Measurements from ENCODE around the gene KIFC3.

Gene KIFC3

DNA sequence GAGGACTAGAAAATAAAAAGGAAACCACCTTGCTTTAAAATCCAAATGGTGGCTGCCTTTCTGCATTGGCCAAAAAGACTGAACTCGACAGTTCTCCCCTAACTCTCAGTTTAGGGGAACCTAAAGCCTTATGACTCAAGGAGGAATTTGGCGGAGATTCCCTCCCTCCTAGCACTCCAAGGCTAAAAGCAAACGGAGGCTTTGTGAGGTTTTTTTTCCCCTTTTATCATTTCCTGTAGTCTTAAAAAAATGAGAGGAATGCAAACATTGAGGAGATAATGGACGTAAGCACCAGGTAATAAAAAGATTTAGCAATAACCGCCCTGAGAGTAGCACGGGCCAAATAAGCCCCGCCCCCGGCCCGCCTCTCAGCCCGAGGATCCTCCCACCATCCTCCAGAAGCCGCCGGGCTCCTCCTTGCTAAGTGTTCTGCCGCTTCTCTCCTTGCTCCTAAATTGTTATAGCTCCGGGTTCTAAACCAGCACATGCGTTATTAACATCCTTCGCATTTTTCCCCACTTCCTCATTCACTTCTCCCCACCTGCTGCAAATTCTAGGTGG is 5.8 kb upstream of the KIFC3 start:
- H3K36me3 ChIP-seq (replicated peaks) = no peaks in the 10 kb centered on the region
- peak; percentile 82 for DNase-seq
- no peaks in the 10 kb centered on the region for H3K27me3 ChIP-seq (replicated peaks)
- TF ChIP-seq, protein P1, sequence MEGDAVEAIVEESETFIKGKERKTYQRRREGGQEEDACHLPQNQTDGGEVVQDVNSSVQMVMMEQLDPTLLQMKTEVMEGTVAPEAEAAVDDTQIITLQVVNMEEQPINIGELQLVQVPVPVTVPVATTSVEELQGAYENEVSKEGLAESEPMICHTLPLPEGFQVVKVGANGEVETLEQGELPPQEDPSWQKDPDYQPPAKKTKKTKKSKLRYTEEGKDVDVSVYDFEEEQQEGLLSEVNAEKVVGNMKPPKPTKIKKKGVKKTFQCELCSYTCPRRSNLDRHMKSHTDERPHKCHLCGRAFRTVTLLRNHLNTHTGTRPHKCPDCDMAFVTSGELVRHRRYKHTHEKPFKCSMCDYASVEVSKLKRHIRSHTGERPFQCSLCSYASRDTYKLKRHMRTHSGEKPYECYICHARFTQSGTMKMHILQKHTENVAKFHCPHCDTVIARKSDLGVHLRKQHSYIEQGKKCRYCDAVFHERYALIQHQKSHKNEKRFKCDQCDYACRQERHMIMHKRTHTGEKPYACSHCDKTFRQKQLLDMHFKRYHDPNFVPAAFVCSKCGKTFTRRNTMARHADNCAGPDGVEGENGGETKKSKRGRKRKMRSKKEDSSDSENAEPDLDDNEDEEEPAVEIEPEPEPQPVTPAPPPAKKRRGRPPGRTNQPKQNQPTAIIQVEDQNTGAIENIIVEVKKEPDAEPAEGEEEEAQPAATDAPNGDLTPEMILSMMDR (IDR thresholded peaks at IDR 0.05; ENCODE audit: low read depth, low read length, missing control alignments) = no peak
- H3K4me3 ChIP-seq (ENCODE audit: low read depth, low read length) = no peak overlapping the region
- H3K27ac ChIP-seq = no peak overlapping the region
- in situ Hi-C loops (cut with HindIII; ENCODE audit: low pct_ligation_motif_present, low sequenced_read_pairs) = no loop called here

DNA sequence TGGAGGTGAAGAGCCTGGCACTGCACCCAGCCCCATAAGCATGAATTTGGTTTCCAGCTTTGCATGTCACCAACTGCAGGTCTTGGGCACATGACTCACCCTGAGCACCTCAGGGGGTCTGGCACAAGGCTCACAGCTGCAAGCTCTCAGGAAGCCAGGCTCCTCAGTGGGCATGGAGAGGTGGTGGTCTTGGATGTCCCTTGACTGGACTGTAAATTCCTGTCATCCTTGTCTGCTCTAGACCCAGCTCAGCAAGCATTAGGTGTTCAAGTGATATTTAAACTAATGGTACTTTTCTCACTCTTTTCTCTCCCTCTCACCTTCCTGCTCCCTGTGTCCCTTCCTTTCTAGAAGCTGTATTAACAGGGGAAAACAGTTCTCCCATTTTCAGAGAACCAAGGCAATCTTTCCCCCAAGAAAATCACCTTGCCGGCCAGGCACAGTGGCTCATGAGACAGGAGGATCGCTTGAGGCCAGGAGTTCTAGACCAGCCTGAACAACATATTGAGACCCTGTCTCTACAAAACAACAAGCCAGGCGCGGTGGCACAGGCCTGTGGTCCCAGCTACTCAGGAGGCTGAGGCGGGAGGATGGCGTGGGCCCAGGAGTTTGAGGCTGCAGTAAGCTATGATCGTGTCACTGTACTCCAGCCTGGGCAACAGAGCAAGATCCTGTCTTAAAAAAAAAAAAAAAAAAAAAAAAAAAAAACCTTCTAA is 5.1 kb upstream of the KIFC3 start:
- TF ChIP-seq, protein P1 (IDR thresholded peaks at IDR 0.05; ENCODE audit: low read depth, low read length, missing control alignments) = no peak
- H3K27me3 ChIP-seq (replicated peaks) = no peaks in the 10 kb centered on the region
- in situ Hi-C loops (cut with HindIII; ENCODE audit: low pct_ligation_motif_present, low sequenced_read_pairs) = no loop called here
- no peak for DNase-seq
- H3K36me3 ChIP-seq (replicated peaks) = no peaks in the 10 kb centered on the region
- H3K4me3 ChIP-seq (ENCODE audit: low read depth, low read length) = no peak overlapping the region
- H3K27ac ChIP-seq = no peak overlapping the region

DNA sequence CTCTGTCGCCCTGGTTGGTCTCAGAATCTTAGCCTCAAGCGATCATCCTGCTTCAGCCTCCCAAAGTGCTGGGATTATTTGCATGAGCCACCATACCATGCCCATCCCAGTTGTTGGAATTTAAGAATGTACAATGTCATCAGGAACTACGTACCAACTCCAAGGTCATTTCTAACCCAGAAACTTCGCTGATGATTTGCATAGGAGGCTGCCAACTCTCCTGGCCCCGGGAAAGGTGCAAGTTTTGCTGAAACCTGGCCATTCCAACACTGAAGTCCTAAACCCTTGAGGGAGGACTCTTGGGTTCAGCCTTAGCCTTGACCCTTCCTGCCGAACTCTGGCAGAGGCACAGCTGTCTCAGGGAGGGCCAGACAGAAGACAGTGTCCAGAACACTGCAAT is 2.9 kb upstream of the KIFC3 start:
- TF ChIP-seq, protein P1 (IDR thresholded peaks at IDR 0.05; ENCODE audit: low read depth, low read length, missing control alignments) = no peak
- in situ Hi-C loops (cut with HindIII; ENCODE audit: low pct_ligation_motif_present, low sequenced_read_pairs) = no loop called here
- Histone ChIP-seq H3K4me3 (ENCODE audit: low read depth, low read length) (no peak overlapping the region), H3K36me3 (replicated peaks) (no peaks in the 10 kb centered on the region), H3K27ac (no peak overlapping the region), H3K27me3 (replicated peaks) (no peaks in the 10 kb centered on the region)
- DNase-seq = no peak

DNA sequence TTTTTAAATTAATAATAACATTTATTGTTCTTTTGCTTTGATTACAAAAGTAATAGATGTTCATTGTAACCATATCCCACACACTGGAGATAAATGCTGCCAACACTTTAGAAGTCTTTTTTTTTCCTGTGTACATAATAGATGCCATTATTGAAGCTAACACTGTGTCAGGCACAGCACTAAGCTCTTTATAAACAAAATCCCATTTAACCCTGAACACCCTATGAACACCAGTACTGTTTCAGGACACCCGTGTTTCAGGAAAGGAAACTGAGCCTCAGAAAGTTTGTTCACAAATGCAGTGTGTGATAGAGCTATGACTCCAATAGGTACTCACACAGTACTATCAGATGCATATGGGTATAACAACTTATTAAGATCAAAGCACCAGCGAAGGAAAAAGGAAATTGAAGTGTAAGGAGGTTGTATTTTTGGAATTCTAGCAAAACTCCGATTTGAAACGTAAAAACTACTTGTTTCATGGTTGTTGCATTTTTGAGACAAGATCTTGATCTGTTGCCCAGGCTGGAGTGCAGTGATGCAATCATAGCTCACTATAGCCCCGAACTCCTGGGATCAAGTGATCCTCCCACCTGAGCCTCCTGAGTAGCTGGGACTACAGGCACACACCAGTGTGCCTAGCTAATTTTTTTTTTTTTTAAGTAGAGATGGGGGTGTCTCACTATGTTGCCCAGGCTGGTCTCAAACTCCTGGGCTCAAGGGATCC is 2.0 kb upstream of the KIFC3 start:
- in situ Hi-C loops (cut with HindIII; ENCODE audit: low pct_ligation_motif_present, low sequenced_read_pairs) = no loop called here

DNA sequence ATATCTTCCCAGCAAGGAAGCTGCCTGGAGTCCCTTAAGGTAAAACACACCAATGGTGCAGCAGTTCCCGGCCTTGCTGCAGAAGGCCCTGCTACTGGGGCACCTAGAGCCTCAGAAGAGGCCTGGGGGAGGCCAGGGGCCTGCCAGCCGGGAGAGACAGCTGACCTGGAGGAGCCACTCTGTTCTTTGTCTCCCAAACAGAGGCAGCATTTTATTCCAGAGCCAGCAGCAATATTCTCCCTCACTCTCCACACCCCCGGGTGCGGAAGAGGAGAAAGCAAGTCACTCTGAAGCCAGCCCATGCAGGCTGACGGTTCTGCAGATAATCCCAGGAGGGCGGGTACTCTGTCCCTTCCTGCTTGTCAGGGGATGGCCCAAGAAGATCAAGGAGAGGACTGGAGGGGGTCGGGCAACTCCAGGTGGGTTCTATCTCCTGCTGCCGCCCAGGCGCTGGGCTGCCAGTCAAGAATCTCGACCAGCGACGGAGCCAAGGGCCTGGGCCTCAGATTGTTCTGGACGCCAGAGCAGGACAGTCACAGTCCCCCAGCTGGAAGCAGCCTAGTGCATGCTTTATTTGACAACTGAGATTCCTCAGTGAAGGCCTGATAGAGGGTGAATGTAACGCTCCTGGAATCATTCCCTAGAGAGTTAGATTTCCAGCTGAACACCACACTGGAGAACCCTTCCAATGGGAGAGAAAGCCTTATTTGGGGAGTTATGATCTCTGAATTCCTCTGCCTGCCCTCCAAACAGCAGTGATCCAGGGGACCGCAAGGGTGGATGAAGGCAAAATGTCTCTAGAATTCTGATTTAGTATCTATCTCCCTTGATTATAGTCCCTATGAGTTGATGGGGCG is 1.1 kb upstream of the KIFC3 start:
- no peaks in the 10 kb centered on the region for H3K27me3 ChIP-seq (replicated peaks)
- H3K4me3 ChIP-seq (ENCODE audit: low read depth, low read length) = no peak overlapping the region
- no peak overlapping the region for H3K27ac ChIP-seq
- DNase-seq = no peak
- in situ Hi-C loops (cut with HindIII; ENCODE audit: low pct_ligation_motif_present, low sequenced_read_pairs) = no loop called here
- TF ChIP-seq, protein P1 (IDR thresholded peaks at IDR 0.05; ENCODE audit: low read depth, low read length, missing control alignments) = no peak
- H3K36me3 ChIP-seq (replicated peaks) = no peaks in the 10 kb centered on the region

More for the DNA sequence above, 2.0 kb upstream of the KIFC3 start:
- Histone ChIP-seq H3K27me3 (replicated peaks) (no peaks in the 10 kb centered on the region), H3K27ac (no peak overlapping the region), H3K36me3 (replicated peaks) (no peaks in the 10 kb centered on the region), H3K4me3 (ENCODE audit: low read depth, low read length) (no peak overlapping the region)
- TF ChIP-seq, protein P1 (IDR thresholded peaks at IDR 0.05; ENCODE audit: low read depth, low read length, missing control alignments) = no peak
- DNase-seq = no peak

Data from brain microvascular endothelial cell (primary cell).